Naive thymus-derived CD4-positive, alpha-beta T cell (primary cell): ENCODE results near the gene DMBX1. TPM values are rescaled to one million over a fixed set of nuclear protein-coding genes. Genes with fewer than 3 reads are reported as not detected.

Source experiments
- ATAC-seq: fragments of 150-1000 bp; cut with Tn5 transposase; 2 replicates; pipeline ENCODE4 v1.10.0; 2021; ENCODE audit warnings: mild to moderate bottlenecking, moderate library complexity
- CTCF ChIA-PET: fragments of 350-600 bp; sonication (Branson Sonifier 250); formaldehyde crosslinking; loops from one replicate; lab custom pipeline; 2021; ENCODE audit warnings: antibody characterized with exemption; lab: Charles Lee
- POLR2A ChIA-PET: fragments of 350-600 bp; sonication (Branson Sonifier 250); formaldehyde crosslinking; loops from one replicate; lab custom pipeline; 2021; ENCODE audit warnings: antibody characterized with exemption, inconsistent platforms; lab: Charles Lee
- DNase-seq, 9 donors: peaks; one replicate each; pipeline versions ENCODE4 v3.0.0 to v3.0.0-alpha.2; 2020 to 2022; ENCODE audit warnings: mixed read lengths in 1 of 9
- H3K27ac ChIP-seq: one replicate; pipeline ENCODE4 v1.7.0; 2013; ENCODE audit warnings: mild to moderate bottlenecking, low read depth, low read length, moderate library complexity
- H3K27me3 ChIP-seq, 2 donors: one replicate each; pipeline ENCODE4 v1.7.0; 2013; ENCODE audit warnings: low read length in 2 of 2, mild to moderate bottlenecking in 2 of 2, moderate library complexity in 2 of 2; ENCODE audit not compliant: control insufficient read depth in 2 of 2, insufficient read depth in 2 of 2
- H3K36me3 ChIP-seq, 3 experiments: 1 replicate in 2 of 3; 2 replicates in 1 of 3; pipeline ENCODE4 v1.7.0; 2013; ENCODE audit warnings: low read length in 3 of 3, mild to moderate bottlenecking in 3 of 3, moderate library complexity in 1 of 3; ENCODE audit not compliant: insufficient read depth in 3 of 3, control insufficient read depth in 2 of 3
- H3K4me1 ChIP-seq, 2 donors: one replicate each; pipeline ENCODE4 v1.7.0; 2013; ENCODE audit warnings: low read length in 2 of 2, mild to moderate bottlenecking in 2 of 2, moderate library complexity in 1 of 2; ENCODE audit not compliant: control insufficient read depth in 2 of 2, insufficient read depth in 2 of 2
- H3K4me3 ChIP-seq: 2 replicates; pipeline ENCODE4 v1.7.0; 2013; ENCODE audit warnings: mild to moderate bottlenecking, low read length
- H3K9me3 ChIP-seq, 3 experiments: 1 replicate in 2 of 3; 2 replicates in 1 of 3; pipeline ENCODE4 v1.7.0; 2013; ENCODE audit warnings: low read length in 3 of 3; ENCODE audit not compliant: control insufficient read depth in 2 of 3
- H3K27ac Mint-ChIP-seq, 9 donors: one replicate each; pipeline ENCODE4 v1.8.0; 2020 to 2022; ENCODE audit warnings: mixed read lengths in 9 of 9, mild to moderate bottlenecking in 8 of 9, moderate library complexity in 5 of 9, inconsistent platforms in 2 of 9
- H3K27me3 Mint-ChIP-seq, 5 donors: one replicate each; pipeline ENCODE4 v1.8.0; 2021 to 2022; ENCODE audit warnings: mixed read lengths in 5 of 5, mild to moderate bottlenecking in 1 of 5
- H3K36me3 Mint-ChIP-seq, 5 donors: one replicate each; pipeline ENCODE4 v1.8.0; 2020 to 2022; ENCODE audit warnings: mixed read lengths in 5 of 5, mild to moderate bottlenecking in 3 of 5, inconsistent platforms in 1 of 5
- H3K4me1 Mint-ChIP-seq, 7 donors: one replicate each; pipeline ENCODE4 v1.8.0; 2020 to 2022; ENCODE audit warnings: mixed read lengths in 7 of 7, mild to moderate bottlenecking in 3 of 7, inconsistent platforms in 1 of 7
- H3K4me3 Mint-ChIP-seq, 10 donors: one replicate each; pipeline ENCODE4 v1.8.0; 2020 to 2022; ENCODE audit warnings: mild to moderate bottlenecking in 10 of 10, mixed read lengths in 10 of 10, moderate library complexity in 6 of 10, inconsistent platforms in 2 of 10
- H3K9me3 Mint-ChIP-seq, 11 donors: one replicate each; pipeline ENCODE4 v1.8.0; 2020 to 2022; ENCODE audit warnings: mixed read lengths in 11 of 11, mild to moderate bottlenecking in 4 of 11, inconsistent platforms in 1 of 11, moderate library complexity in 1 of 11
- intact Hi-C, 2 donors: fragments of 100-400 bp; cut with micrococcal nuclease; formaldehyde crosslinking; loops; one replicate each; pipeline ENCODE4 v1.15.1; 2023
- polyA plus RNA-seq, 2 donors: library from polyadenylated mRNA; unstranded; fragments of 300-500 nt; fragmentation: Illumina TruSeq; gene quantifications; one replicate each; pipeline ENCODE4 v1.2.3, GENCODE V29; 2021
- total RNA-seq, 6 experiments: library from RNA in 5 of 6; stranded (reverse) in 5 of 6; gene quantifications; 1 replicate in 5 of 6; 2 replicates in 1 of 6; pipeline ENCODE4 v1.2.3 and lab custom pipeline; 2021 to 2026

The DMBX1 gene
- total and polyA plus RNA-seq, 7 experiments from 2014 or later = not detected

GRCh38 chr1:46496505-46496904 is 6.9 kb downstream of the DMBX1 start:
- H3K36me3 ChIP-seq = no peaks in the 10 kb centered on the region
- POLR2A ChIA-PET = no interaction called here
- H3K9me3 ChIP-seq = no peaks in the 10 kb centered on the region
- Mint-ChIP-seq H3K4me1 (peaks cover 0 to 4% (median 0%) of the 10 kb centered on the region in 7 donors), H3K9me3 (peaks cover 0 to 2% (median 0%) of the 10 kb centered on the region in 11 donors), H3K36me3 (no peaks in the 10 kb centered on the region), H3K4me3 (no peak overlapping the region), H3K27me3 (peaks cover 54 to 74% (median 61%) of the 10 kb centered on the region in 5 donors), H3K27ac (no peak overlapping the region)
- H3K4me1 ChIP-seq = no peaks in the 10 kb centered on the region
- ATAC-seq (no peak), DNase-seq (no peak)
- intact Hi-C loops = loop anchor here in 1 of 2 donors (10.0 kb wide), 1 partner anchor 938 kb away; the partner anchor contains the start of gene FOXD2
- no peak overlapping the region for H3K27ac ChIP-seq
- H3K4me3 ChIP-seq = no peak overlapping the region
- peaks cover 0 to 3% of the 10 kb centered on the region in 2 donors for H3K27me3 ChIP-seq
- CTCF ChIA-PET = no interaction called here

DNA sequence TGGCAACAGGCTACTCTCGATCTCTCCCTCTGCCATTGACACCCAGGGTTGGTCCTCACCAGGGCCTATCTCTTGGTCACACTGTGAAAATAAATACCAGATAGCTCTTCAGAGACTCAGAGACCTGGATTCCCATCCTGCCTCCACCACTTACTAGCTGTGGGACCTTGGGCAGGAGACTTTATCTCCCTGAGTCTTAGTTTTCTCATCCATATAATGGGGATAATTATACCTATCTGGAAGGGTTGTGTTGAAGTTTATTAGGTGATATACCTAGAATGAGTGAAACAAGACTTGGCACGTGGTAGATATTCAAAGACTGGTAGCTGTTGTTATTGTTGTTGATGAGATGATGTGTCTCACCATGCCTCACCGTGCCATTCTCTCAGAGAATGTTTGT is 7.4 kb downstream of the DMBX1 start:
- ATAC-seq (no peak), DNase-seq (no peak)
- H3K36me3 ChIP-seq = no peaks in the 10 kb centered on the region
- H3K27ac Mint-ChIP-seq = no peak overlapping the region
- H3K4me3 Mint-ChIP-seq = no peak overlapping the region
- ChIA-PET CTCF (no interaction called here), POLR2A (no interaction called here)
- H3K4me3 ChIP-seq = no peak overlapping the region
- H3K9me3 ChIP-seq = no peaks in the 10 kb centered on the region
- no peaks in the 10 kb centered on the region for H3K4me1 ChIP-seq
- peaks cover 0 to 3% of the 10 kb centered on the region in 2 donors for H3K27me3 ChIP-seq
- no peaks in the 10 kb centered on the region for H3K36me3 Mint-ChIP-seq
- intact Hi-C loops = loop anchor here in 1 of 2 donors (10.0 kb wide), 1 partner anchor 938 kb away; the partner anchor contains the start of gene FOXD2
- H3K9me3 Mint-ChIP-seq = peaks cover 0 to 2% (median 0%) of the 10 kb centered on the region in 11 donors
- H3K4me1 Mint-ChIP-seq = no peaks in the 10 kb centered on the region
- peaks cover 50 to 74% (median 58%) of the 10 kb centered on the region in 5 donors for H3K27me3 Mint-ChIP-seq
- no peak overlapping the region for H3K27ac ChIP-seq

GRCh38 chr1:46497665-46498064 is 8.0 kb downstream of the DMBX1 start:
- POLR2A ChIA-PET = no interaction called here

DNA sequence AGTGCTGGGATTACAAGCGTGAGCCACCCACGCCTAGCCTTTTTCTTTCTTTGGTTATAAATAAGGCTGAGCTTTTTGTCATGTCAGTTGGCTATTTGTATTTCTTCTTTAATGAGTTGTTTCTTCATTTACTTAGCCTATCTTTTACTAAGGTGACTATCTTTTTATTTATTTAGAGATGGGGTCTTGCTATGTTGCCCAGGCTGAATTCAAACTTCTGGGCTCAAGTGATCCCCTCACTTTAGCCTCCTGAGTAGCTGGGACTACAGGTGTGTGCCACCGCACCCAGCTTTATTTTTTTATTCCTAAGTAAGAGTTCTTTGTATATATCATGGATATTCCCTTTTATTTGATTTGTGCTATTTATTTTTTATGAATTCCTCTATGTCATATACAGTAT is 11.9 kb downstream of the DMBX1 start:
- Histone ChIP-seq H3K4me1 (no peaks in the 10 kb centered on the region), H3K36me3 (no peaks in the 10 kb centered on the region), H3K9me3 (no peaks in the 10 kb centered on the region), H3K4me3 (no peak overlapping the region), H3K27me3 (no peaks in the 10 kb centered on the region), H3K27ac (no peak overlapping the region)
- no peak overlapping the region for H3K4me3 Mint-ChIP-seq
- no peak overlapping the region for H3K27ac Mint-ChIP-seq
- no peak for ATAC-seq
- POLR2A ChIA-PET = no interaction called here
- peaks cover 0 to 2% (median 0%) of the 10 kb centered on the region in 11 donors for H3K9me3 Mint-ChIP-seq
- H3K36me3 Mint-ChIP-seq = no peaks in the 10 kb centered on the region
- CTCF ChIA-PET = no interaction called here
- H3K27me3 Mint-ChIP-seq = peaks cover 28 to 46% (median 33%) of the 10 kb centered on the region in 5 donors
- H3K4me1 Mint-ChIP-seq = no peaks in the 10 kb centered on the region
- DNase-seq = no peak
- intact Hi-C loops = no loop called here

More at GRCh38 chr1:46497665-46498064, 8.0 kb downstream of the DMBX1 start:
- Mint-ChIP-seq H3K9me3 (no peaks in the 10 kb centered on the region), H3K36me3 (no peaks in the 10 kb centered on the region), H3K4me3 (no peak overlapping the region), H3K4me1 (no peaks in the 10 kb centered on the region), H3K27ac (no peak overlapping the region), H3K27me3 (peaks cover 49 to 72% (median 56%) of the 10 kb centered on the region in 5 donors)
- DNase-seq (no peak), ATAC-seq (no peak)
- Histone ChIP-seq H3K9me3 (no peaks in the 10 kb centered on the region), H3K27me3 (peaks cover 0 to 3% of the 10 kb centered on the region in 2 donors), H3K27ac (no peak overlapping the region), H3K4me3 (no peak overlapping the region), H3K4me1 (no peaks in the 10 kb centered on the region), H3K36me3 (no peaks in the 10 kb centered on the region)
- intact Hi-C loops = loop anchor here in 1 of 2 donors (10.0 kb wide), 1 partner anchor 937 kb away; the partner anchor contains the start of gene FOXD2
- CTCF ChIA-PET = no interaction called here

DNA sequence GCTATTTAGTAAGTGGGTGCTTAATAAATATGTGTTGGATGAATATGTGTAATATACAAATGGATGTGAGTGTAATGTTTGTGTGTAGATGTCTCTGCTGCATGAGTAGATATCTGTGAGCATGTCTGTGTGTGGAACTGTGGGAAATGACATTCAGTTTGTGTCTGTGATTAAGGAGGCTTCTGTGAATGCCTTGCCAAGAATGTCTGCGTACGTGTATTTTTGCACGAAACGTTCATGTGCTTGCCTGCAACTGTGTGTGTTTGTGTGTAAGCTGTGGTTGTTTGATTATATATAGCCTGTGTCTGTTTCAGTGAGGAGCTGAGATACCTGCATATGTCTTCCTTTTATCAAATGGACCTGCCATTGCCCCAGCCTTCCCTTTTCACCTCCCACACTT is 13.8 kb downstream of the DMBX1 start:
- Mint-ChIP-seq H3K27me3 (peaks cover 21 to 34% (median 26%) of the 10 kb centered on the region in 5 donors), H3K27ac (no peak overlapping the region), H3K36me3 (no peaks in the 10 kb centered on the region), H3K9me3 (peaks cover 0 to 2% (median 0%) of the 10 kb centered on the region in 11 donors), H3K4me3 (no peak overlapping the region), H3K4me1 (no peaks in the 10 kb centered on the region)
- no peak for ATAC-seq
- intact Hi-C loops = no loop called here
- H3K4me1 ChIP-seq = no peaks in the 10 kb centered on the region
- no peaks in the 10 kb centered on the region for H3K27me3 ChIP-seq
- H3K27ac ChIP-seq = no peak overlapping the region
- CTCF ChIA-PET = no interaction called here
- H3K36me3 ChIP-seq = no peaks in the 10 kb centered on the region
- POLR2A ChIA-PET = no interaction called here
- no peak overlapping the region for H3K4me3 ChIP-seq
- no peaks in the 10 kb centered on the region for H3K9me3 ChIP-seq
- no peak for DNase-seq

DNA sequence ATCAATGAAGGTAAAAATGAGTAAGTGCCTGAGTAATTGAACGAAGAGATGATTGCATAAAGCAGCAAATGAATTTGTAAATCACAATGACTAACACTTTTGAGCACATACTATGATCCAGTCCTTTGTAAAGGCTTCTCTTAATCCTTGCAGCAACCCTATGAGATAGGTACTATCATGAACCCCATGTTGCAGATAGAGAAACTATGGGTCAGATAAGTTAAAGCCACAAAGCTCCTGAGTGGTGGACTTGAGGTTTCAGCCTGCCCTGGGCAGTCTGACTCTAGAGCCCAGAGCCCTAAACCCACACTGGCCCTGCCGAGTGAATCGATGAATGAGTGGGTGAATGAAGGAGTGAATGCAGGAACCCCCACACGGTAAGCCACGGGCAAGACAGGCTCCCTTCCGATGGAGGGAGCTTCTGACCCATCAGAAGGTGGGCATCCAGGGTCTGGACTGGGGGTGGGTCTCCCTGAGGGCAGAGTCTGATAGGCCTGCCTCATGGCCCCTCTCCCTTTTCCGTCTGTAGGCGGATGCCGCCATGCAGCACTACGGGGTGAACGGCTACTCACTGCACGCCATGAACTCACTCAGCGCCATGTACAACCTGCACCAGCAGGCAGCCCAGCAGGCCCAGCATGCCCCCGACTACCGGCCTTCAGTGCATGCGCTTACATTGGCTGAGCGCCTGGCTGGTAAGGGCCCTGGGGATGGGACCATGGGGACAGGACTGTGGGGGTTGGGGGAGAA is 17.0 kb downstream of the DMBX1 start:
- no peak for DNase-seq
- no peak overlapping the region for H3K4me3 Mint-ChIP-seq
- Histone ChIP-seq H3K9me3 (no peaks in the 10 kb centered on the region), H3K27me3 (no peaks in the 10 kb centered on the region), H3K27ac (no peak overlapping the region), H3K4me3 (no peak overlapping the region), H3K4me1 (no peaks in the 10 kb centered on the region), H3K36me3 (no peaks in the 10 kb centered on the region)
- H3K36me3 Mint-ChIP-seq = no peaks in the 10 kb centered on the region
- POLR2A ChIA-PET = no interaction called here
- no peaks in the 10 kb centered on the region for H3K4me1 Mint-ChIP-seq
- peaks cover 0 to 2% (median 0%) of the 10 kb centered on the region in 11 donors for H3K9me3 Mint-ChIP-seq
- H3K27ac Mint-ChIP-seq = no peak overlapping the region
- peaks cover 17 to 28% (median 17%) of the 10 kb centered on the region in 5 donors for H3K27me3 Mint-ChIP-seq
- intact Hi-C loops = no loop called here
- ATAC-seq = no peak
- CTCF ChIA-PET = interaction anchor here (0.5 kb wide), 1 partner anchor 60 kb away, joined by 3 read pairs; no protein-coding TSS in a partner anchor
